Epithelial cell of esophagus (primary cell): Measurements from ENCODE around the gene ACTL6A.
"Not testable (repeated sequence)": the region's sequence is repeated elsewhere in the genome, so short reads cannot be mapped to it uniquely, and the experiment has no call there.

ENCODE experiments used
- DNase-seq: peaks from one replicate; pipeline ENCODE4 v3.0.0; 2010; ENCODE audit warnings: low read depth
- H3K4me3 ChIP-seq: 2 replicates; pipeline ENCODE4 v1.5.1; 2011; ENCODE audit warnings: mild to moderate bottlenecking, low read length, control low read depth
- TF ChIP-seq, protein P1 (sequence below): IDR thresholded peaks from 2 replicates; pipeline ENCODE4 v1.5.1; 2011; ENCODE audit warnings: low read depth, mild to moderate bottlenecking, low read length, control low read depth, inconsistent platforms; ENCODE audit not compliant: insufficient read depth; ENCODE audit errors: missing control alignments

ACTL6A gene

GRCh38 chr3:179562591-179563270 lies at the start of gene ACTL6A:
Gene ACTL6A, plus strand, starts transcription at chr3:179562926. Its CDS starts 167 bp downstream, at chr3:179563093.
- DNase-seq: peak; percentile 100
- H3K4me3 ChIP-seq: peak within 1 kb of the TSS; percentile 88
- TF ChIP-seq, protein P1, sequence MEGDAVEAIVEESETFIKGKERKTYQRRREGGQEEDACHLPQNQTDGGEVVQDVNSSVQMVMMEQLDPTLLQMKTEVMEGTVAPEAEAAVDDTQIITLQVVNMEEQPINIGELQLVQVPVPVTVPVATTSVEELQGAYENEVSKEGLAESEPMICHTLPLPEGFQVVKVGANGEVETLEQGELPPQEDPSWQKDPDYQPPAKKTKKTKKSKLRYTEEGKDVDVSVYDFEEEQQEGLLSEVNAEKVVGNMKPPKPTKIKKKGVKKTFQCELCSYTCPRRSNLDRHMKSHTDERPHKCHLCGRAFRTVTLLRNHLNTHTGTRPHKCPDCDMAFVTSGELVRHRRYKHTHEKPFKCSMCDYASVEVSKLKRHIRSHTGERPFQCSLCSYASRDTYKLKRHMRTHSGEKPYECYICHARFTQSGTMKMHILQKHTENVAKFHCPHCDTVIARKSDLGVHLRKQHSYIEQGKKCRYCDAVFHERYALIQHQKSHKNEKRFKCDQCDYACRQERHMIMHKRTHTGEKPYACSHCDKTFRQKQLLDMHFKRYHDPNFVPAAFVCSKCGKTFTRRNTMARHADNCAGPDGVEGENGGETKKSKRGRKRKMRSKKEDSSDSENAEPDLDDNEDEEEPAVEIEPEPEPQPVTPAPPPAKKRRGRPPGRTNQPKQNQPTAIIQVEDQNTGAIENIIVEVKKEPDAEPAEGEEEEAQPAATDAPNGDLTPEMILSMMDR: no peak

GRCh38 chr3:179513862-179514261 lies 48.9 kb upstream of the ACTL6A start:
- no peak overlapping the region for H3K4me3 ChIP-seq
- TF ChIP-seq, protein P1: no peak
- peak; percentile 38 for DNase-seq

DNA sequence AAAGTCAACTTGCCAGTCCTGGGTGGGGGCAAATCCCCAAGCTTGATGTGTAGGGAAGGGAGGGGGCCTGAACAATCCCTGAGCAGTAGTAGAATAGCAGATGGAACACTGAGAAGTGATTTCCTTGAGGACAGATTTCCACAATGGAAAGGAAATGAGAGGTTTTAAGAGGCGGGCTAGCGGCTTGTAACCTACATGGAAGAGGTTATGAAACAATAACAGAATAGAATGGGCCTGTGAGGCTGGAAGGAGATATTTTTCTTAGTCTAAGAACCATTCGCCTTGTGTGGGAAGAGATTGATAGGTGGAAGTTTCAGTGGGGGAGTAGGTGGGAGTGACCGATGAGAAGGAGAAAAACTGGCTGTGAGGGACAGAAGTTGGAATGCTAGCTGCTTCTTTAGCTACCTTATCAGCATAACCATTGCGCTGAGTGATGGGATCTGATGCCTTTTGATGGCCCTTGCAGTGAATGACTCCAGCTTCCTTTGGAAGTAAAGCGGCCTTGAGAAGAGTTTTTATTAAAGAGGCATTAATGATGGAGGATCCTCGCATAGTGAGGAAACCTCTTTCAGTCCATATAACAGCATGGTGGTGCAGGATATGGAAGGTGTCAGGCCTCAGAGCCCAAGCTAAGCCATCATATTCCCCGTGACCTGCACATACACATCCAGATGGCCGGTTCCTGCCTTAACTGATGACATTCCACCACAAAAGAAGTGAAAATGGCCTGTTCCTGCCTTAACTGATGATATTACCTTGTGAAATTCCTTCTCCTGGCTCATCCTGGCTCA lies 46.1 kb upstream of the ACTL6A start:
- not testable (repeated sequence) for DNase-seq, H3K4me3 ChIP-seq

DNA sequence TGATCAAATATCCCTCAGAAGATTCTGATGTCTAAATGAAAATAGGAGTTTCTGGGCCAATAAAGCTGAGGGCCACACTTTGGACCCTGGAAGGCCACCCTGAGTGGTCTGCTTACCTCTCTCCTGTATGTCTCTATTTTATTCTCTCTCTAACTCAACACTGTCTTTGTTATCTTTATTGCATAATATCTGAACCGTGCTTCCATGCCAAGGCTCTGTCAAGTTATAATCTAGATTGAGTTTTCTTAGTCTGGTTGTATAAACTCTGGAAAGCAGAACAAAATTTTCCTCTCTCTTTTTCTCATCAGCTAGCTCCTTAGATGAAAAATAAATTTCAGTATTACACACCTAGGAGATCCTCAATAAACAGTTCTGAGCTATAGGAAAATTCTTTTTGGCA lies 36.2 kb upstream of the ACTL6A start:
- no peak for DNase-seq
- no peak overlapping the region for H3K4me3 ChIP-seq
- TF ChIP-seq, protein P1: no peak

GRCh38 chr3:179526989-179527391 lies 35.7 kb upstream of the ACTL6A start:
- H3K4me3 ChIP-seq: no peak overlapping the region
- peak; percentile 13 for DNase-seq
- TF ChIP-seq, protein P1: no peak

GRCh38 chr3:179528772-179529171 lies 34.0 kb upstream of the ACTL6A start:
- H3K4me3 ChIP-seq: no peak overlapping the region
- DNase-seq: peak; percentile 73
- TF ChIP-seq, protein P1: no peak

DNA sequence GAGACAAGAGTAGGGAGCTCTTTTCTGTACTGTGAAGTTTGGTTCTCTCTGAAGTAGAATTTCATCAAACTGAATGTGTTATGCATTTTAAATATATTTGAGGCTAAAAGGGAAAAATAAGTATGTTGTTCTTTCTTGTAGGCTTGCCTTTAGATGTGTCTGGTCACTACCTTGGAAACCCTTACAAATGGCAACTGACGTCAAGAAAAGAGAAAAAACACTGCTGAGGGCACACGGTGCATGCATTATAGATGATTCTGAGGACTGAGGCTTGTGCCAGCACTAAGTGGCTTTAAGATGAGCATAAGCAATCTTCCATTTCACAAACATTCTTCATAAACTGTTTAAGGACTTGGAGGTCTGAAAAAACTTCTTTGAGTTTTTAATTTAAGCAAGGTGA lies 31.1 kb upstream of the ACTL6A start:
- no peak overlapping the region for H3K4me3 ChIP-seq
- TF ChIP-seq, protein P1: no peak
- DNase-seq: no peak
